EL (cell line): ENCODE results near the gene AQP6.
"Not testable (repeated sequence)": the region's sequence is repeated elsewhere in the genome, so short reads cannot be mapped to it uniquely, and the experiment has no call there.

Experiments used
- DNase-seq: peaks from one replicate; pipeline ENCODE4 v3.0.0-alpha.2; 2016

Gene AQP6

GRCh38 chr12:49971141-49971540 is 1.6 kb upstream of the AQP6 start:
- DNase-seq, result no peak

- DNase-seq, result no peak
Measured at GRCh38 chr12:49972129-49972528, 618 bp upstream of the AQP6 start.

- DNase-seq, result no peak
Measured at GRCh38 chr12:49973361-49973830, 649 bp downstream of the AQP6 start.

- DNase-seq, result peak; percentile 56
Measured at GRCh38 chr12:49974231-49974675, 1.5 kb downstream of the AQP6 start.

- DNase-seq, result no peak
Measured at GRCh38 chr12:49974677-49975317, 2.0 kb downstream of the AQP6 start.

GRCh38 chr12:49975318-49975761 is 2.6 kb downstream of the AQP6 start:
- DNase-seq, result no peak

- DNase-seq, result no peak
Measured at GRCh38 chr12:49976557-49976956, 3.8 kb downstream of the AQP6 start.

- no peak for DNase-seq
Measured at GRCh38 chr12:49978125-49978524, 5.4 kb downstream of the AQP6 start.

GRCh38 chr12:49979016-49979586 is 6.4 kb downstream of the AQP6 start:
- DNase-seq, result no peak

GRCh38 chr12:49979791-49980190 is 7.0 kb downstream of the AQP6 start:
- DNase-seq, result no peak

- no peak for DNase-seq
Measured at GRCh38 chr12:49980501-49981349, 8.0 kb downstream of the AQP6 start.

- DNase-seq, result peak; percentile 46
Measured at GRCh38 chr12:49982246-49983087, 9.7 kb downstream of the AQP6 start.

GRCh38 chr12:49983892-49984291 is 11.1 kb downstream of the AQP6 start:
- peak; percentile 92 for DNase-seq

GRCh38 chr12:49984476-49985359 is 12.0 kb downstream of the AQP6 start:
- DNase-seq, result no peak

GRCh38 chr12:49985981-49986380 is 13.2 kb downstream of the AQP6 start:
- DNase-seq, result no peak

GRCh38 chr12:49986476-49986875 is 13.7 kb downstream of the AQP6 start:
- DNase-seq, result not testable (repeated sequence)

GRCh38 chr12:49987625-49988303 is 15.0 kb downstream of the AQP6 start:
- DNase-seq, result no peak

GRCh38 chr12:49989400-49989799 is 16.7 kb downstream of the AQP6 start:
- DNase-seq, result not testable (repeated sequence)

GRCh38 chr12:49990273-49990672 is 17.5 kb downstream of the AQP6 start:
- no peak for DNase-seq

GRCh38 chr12:49998453-49998852 is 25.7 kb downstream of the AQP6 start:
- no peak for DNase-seq

- DNase-seq, result no peak
Measured at GRCh38 chr12:50003595-50003994, 30.8 kb downstream of the AQP6 start.
